GM12892 (cell line): ENCODE results near the gene DDOST.
"Not testable (repeated sequence)": the region's sequence is repeated elsewhere in the genome, so short reads cannot be mapped to it uniquely, and the experiment has no call there.

Experiments used
- POLR2A ChIP-seq: IDR thresholded peaks from 2 replicates; pipeline ENCODE4 v1.6.1; 2011; ENCODE audit warnings: low read depth, low read length, control low read depth
- POLR2AphosphoS5 ChIP-seq: IDR thresholded peaks from 2 replicates; pipeline ENCODE4 v1.6.1; 2011; ENCODE audit warnings: low read depth, low read length, control low read depth

GRCh38 chr1:20606801-20607570 lies 54.2 kb downstream of the DDOST start:
- not testable (repeated sequence) for TF ChIP-seq POLR2A, POLR2AphosphoS5
